Measurements from ENCODE around the gene TBCD.

- TF ChIP-seq CTCF (conservative IDR thresholded peaks at IDR 0.05; ENCODE audit: low read length) = no peak
- TF ChIP-seq EZH2phosphoT487 (IDR thresholded peaks at IDR 0.05; ENCODE audit: borderline replicate concordance, low read depth, low read length) = no peak
These were observed 99.5 kb downstream of the TBCD start for GRCh38 chr17:82851381-82851780.

Data from OCI-LY7 (cell line).